Nucleus accumbens (tissue), 56 donors: ENCODE data around the gene RETREG1.
"Not testable (repeated sequence)": the region's sequence is repeated elsewhere in the genome, so short reads cannot be mapped to it uniquely, and the experiment has no call there.

Source experiments
- DNase-seq, 56 donors: peaks; one replicate each; lab custom pipeline; 2025; lab: John Stamatoyannopoulos, UW

Gene RETREG1

DNA sequence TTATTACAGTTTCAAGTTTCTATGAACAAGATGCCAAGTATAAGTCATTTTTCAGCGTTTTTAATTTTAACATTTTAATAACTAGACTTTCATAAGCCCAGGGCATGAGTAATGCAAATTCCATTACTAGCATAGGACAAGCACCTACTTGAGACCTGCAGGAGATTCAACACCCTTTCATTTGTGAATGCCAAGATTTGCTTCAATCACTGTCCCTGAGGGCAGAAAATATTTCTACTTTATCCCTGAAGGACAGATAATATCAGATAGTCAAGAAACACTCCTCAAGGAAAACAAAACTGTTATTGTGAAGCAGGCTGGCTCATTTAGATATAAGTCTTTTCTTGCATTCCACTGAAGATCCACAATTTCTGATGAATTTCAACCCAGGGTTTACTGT lies 123.5 kb downstream of the RETREG1 start:
- no peak for DNase-seq

DNA sequence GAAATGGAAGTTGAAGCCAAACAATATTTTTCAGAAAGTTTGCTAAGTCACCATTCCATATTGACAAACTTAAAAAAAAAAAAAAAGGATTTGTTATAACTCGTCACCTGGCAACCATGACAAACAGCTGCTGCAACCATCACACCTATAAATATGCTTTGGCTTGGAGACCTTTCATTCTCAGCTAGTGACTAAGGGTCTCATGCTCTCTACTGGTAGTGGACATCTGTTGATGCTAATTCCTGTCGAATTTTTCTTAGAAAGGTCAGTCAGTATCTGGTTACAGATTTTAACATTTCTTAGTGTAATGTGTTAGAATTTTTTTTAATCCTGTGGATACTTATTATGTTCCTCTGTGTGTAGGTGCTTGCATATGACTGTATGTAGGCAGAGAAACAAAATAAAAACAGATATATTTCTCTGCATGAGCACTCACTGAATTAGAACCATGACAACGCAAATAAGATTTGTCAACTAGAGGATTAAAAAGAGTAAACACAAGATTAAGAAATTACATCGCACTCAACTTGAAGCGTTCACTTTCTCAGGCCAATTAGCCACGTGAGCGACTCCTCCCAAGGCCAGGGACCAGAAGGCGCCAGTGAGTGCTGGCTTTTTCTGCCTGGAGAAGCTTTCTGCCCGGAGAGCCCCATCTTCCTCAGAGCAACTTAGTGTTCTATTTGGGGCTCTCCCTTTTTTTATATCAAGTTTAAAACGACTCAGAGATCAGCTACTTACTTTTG lies 124.2 kb downstream of the RETREG1 start:
- DNase-seq = peak in 5 of 56 donors; percentile 6 to 34 (median 12)

DNA sequence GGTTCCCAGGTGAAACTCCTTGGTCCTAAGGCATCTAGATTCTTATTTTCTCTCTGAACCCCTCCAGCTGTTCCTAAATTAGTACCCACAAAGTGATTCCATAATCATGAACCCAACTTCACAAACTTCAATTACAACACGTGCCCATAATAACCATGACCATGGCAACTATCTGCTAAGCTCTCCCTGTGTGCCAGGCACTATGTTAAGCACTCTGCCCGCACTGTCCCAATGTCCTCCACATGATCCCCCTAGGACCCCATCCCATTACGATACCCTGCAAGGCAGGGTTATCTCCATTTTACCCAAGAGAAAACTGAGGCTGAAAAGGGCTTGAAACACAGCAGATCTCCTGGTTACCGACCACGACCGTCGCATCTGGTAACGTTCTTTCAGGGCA lies 125.9 kb downstream of the RETREG1 start:
- no peak for DNase-seq

DNA sequence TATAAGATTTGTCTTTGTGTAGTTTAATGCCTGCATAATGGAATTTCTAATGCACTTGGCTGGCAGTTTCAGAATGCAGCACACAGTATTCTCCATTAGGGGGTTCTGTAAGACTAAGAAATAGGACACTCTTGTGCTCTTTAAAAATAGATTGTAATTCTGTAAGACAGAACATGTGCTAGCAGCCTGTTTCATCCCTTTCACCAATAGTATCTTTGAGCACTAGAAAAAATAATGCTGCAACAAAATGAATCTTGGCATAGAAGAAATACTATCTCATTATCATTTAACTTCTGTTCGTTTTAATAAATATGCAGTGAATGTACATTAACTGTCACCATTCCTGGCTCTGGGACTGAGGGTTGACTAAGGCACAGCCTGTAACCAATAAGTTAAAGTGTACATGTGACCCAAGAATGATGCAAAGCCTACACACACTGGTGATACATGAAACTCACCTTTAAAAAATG lies 127.4 kb downstream of the RETREG1 start:
- DNase-seq = peak in 6 of 56 donors; percentile 7 to 37 (median 18)

DNA sequence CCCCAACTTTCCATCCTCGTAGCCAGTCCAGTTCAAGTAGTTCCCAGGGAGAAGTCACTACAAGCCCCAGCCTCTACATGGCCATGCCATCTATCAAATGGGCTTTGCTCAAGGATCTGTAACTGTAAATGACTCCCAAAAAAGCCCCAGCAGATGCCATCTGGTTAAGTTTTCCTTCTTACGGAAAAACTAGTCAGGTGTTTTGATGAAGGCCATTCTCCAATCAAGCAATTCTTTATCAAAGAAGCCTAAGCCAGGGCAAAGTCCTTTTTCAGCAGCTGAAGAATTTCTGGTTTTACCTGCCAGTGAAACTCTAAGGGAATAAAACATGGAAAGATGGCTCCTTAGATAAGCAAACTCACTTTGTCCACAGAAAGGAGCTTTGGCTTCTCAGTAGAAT lies 129.3 kb downstream of the RETREG1 start:
- DNase-seq = no peak

DNA sequence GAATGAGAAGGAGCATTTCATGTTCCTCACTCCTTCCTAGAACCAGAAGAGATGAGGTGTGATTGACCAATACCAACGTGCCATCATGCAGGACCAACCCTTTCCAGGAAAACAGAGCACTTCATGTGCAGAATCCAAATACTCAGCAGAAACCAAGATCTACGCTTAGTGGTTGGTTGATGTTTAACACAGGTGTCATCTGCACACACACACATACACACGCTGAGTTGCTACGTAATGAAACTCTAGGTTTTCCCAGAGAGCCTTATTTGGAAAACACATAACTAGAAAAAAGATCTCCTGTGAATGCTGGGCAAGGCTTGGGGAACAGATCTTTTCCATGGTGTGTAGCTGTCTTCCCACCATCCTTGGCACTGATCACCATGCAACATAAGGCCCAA lies 130.1 kb downstream of the RETREG1 start:
- no peak for DNase-seq

DNA sequence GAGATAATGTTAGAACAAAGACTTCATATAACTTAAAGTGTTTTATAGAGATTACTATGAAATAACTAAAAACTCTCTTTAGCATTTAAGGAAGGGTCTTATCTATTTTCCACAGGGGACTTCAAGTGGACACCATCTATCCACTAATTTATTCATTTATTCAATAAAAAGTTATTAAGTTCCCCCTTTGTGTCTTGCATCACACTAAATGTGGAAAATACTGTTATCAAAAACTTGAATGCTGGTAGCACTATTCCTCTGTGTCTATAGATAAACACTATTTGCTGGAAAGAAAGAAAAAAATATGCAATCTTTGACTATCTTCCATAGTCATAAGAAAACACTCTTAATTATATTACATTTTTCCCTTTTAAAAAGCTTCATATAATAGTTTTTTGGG lies 131.1 kb downstream of the RETREG1 start:
- DNase-seq = no peak

DNA sequence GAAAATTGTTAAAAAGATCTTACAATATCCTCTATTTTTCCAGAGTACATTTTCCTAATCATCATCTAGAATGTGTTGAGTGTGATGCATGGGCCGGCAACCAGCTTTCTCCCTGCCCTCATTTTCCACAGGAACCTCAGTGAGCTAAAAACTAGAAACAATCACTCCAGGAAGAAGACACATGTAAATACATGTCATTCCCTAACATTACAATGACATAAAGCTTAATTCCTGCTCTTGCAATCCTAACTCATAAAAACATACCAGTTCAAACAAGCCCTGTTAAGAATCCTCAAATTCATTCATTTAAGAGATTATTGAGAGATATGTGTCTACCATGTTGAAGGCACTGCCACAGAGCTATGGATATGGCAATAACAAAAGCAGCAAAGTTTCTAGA lies 132.7 kb downstream of the RETREG1 start:
- DNase-seq = no peak

DNA sequence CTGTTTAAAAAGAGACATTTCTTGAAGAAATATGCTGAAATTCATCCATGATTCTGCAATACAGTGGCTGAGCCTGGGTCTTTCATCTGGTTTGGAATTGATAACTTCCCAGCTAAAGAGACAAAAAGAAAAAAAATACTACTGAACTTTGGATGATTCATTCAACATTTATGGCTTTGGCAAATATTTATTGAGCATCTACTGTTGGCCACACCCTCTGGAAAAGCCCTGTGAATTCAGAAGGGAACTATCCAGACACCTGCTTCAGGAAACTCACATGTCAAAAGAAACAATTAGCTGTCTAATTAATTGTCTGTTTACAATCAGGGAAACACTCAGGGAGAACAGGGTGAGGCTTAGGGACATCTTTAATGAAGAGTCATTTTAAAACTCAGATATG lies 133.4 kb downstream of the RETREG1 start:
- DNase-seq = no peak

DNA sequence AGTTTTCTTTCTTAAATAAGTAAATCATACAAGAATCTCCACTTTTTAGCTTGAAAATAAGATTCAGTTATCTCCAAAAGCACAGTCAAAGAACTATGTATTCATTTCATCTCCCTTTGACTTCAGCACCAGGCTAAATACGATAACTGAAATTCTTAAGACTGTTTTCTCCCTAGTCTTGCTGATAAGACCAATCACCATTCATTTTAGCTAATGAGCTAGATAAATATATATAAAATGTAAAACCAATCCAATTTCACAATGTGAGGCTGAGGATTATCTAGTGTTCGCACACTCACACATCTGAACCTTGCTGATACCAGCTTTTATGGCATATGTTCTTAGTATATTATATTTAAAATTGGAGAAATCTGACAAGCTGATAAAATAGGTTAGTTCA lies 133.9 kb downstream of the RETREG1 start:
- no peak for DNase-seq

DNA sequence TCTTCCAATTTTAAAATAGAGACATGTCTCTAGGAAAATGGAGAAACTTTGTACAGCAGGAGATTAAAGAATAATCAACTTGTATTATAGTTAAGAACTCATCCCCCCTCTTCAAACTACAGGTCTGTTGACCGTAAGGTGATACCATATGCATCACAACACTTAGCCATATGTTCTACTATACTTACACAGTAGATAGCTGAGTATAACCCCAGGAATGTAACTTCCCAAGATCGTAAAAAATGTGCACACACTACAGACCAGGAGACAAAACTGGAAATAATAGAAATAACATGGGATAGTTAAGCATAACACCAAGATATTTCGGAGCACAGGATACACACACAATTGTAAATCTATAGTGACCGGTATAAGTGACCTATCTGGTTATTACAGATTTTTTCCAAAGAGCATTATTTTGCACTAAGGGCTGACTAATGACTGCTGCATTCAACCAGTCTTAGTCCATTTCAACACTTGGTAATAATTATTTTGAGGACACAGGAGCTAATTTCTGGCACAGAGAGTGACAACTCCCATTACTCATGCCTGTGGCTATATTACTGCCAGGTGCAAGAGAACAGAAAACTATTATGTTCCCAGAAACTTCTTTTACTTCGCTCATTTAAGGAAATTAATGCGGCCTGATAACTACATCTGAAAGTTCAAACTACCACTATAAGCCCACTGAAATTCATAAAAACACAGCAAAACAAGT lies 135.8 kb downstream of the RETREG1 start:
- no peak for DNase-seq

DNA sequence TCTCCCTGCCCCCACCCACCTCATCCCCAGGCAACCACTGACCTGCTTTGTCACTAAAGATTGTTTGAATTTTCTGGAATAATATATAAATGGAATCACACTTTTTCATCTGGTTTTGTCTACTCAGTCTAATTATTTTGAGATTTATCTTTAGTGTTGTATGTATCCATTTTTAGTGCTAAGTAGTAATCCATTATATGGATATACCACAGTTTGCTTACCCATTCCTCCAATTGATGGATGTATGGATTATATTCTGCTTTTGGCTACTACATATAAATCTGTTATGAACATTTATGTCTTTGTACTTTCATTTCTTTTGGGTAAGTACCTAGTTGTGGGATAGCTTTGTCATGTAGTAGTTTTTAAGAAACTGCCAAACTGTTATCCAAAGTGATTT lies 136.7 kb downstream of the RETREG1 start:
- no peak for DNase-seq

DNA sequence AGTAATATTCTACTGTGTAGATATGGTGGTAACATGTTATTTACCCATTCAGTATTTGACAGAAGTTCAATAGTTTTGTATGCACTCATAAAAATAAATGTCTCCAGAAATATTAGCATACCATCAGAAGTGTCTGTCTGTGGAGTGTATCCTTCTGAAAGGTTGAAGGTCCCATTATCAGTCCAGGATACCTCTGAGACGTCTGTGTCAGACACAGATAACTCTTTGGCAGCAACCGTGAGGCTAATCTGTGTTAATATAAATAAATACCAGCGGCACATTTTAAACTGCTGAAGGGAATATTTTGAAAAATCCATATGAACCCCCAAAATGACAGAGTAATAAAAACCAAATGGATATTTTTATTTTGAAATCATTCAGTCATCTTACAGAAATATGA lies 139.3 kb downstream of the RETREG1 start:
- no peak for DNase-seq

DNA sequence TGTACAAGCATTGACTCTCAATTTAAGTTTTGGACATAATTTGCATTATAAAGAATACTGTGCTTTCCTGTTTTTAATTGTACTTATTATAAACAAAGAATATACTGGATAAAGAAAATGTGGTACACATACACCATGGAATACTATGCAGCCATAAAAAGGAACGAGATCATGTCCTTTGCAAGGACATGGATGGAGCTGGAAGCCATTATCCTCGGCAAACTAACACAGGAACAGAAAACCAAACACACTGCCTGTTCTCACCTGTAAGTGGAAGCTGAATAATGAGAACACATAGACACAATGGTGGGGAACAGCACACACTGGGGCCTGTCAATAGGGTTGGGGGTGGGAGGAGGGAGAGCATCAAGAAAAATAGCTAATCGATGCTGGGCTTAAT lies 140.4 kb downstream of the RETREG1 start:
- not testable (repeated sequence) for DNase-seq

DNA sequence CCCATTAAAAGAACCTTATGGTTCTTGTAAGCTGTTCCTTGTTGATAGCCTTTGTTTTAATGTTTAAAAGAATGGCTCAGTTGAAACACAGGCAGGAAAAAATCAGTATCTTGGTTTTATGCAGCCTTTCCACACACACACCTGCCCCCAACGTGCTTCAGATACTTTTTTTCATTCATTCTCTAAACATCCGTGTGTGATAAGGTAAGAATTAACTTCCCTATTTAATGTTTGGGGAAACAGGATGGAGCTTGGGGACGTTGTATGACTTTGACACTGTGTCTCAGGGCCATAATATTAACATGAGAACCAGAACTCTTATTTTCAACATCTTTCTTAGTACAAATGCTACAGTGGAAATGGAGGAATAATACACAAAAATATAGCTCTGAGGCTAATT lies 145.4 kb downstream of the RETREG1 start:
- DNase-seq = no peak

DNA sequence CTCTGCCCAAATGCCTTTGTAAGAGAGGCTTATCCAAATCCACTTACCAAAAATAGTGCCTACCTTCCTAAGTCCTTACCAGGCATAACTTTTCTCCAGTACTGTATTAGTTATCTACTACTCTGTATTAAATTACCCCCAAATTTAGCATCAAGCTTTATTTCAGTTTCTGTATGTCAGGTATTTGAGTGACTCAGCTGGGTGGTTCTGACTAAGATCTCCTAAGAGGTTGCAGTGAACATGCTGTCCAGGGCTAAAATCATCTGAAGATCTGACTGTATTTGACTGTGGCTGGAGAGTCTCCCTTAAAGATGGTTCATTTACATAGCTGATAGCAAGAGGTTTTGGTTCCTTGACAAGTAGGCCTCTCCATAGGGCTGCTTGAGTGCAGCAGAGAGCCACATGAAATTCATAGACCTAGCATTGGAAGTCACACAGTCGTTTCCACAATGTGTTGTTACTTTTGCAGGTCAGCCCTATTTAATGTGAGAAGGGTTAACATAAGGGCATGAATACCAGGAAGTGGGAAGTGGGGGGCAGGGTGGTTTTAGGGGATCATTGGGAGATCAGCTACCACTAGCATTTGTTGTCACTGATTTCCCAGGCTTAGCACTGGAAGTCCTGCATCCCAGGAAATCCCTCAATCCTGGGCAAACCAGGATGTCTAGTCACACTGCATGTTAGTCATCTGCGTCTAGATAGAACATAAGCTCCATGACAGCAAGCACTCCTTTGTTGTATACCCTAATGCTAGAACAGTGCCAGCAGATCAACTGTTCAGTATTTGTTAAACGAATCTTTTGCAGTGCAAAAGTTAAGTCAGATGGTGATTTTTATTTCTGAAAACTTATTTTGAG lies 149.2 kb downstream of the RETREG1 start:
- DNase-seq = no peak

DNA sequence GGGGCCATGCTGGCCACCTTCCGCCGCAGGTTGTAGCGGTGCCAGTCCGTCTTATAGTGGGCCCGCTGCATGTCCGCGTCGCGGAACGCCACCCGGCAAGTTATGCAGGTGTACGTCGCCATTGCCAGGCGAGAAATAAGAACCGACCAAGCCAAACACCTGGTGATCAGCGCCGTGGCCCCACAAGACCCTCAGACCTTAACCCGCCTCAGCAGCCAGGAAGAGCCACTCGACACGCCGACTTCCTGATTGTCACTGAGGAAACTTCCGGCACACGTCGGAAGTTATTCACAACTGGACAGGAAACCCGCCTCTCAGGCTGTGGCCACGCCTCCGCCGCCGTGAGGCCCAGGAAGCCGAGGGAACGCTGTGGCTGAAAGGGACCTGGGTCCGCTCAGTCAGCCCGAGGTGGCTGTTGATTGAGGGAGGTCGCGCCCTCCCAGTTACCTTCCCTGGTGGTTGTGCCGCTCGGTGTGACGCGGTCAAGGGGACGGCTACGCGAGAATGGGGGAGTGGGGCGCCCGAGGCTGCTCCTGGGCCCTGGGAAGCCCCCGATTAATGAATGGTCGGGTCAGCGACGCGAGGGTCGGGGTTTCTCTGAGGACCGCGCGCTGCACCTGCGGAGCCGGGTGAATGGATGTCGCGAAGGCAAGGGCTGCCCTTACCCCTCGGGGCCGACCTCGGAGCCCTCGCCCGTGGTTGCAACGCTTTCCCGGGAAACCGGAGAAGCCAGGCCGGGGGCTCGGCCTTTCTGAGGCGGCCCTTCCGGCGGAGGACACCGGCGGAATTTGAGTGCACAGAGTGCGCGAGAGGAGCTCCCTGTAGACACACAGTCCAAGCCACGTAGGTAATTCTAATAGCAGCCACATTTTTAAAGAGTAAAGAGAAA lies 151.0 kb downstream of the RETREG1 start, which contains the start of gene ZNF622:
Gene ZNF622, minus strand, starts transcription at position 257 of the 889 bp plus-strand sequence. Its CDS starts 135 bp downstream, at position 122.
- DNase-seq = peak; percentile 31 to 94 (median 82)

DNA sequence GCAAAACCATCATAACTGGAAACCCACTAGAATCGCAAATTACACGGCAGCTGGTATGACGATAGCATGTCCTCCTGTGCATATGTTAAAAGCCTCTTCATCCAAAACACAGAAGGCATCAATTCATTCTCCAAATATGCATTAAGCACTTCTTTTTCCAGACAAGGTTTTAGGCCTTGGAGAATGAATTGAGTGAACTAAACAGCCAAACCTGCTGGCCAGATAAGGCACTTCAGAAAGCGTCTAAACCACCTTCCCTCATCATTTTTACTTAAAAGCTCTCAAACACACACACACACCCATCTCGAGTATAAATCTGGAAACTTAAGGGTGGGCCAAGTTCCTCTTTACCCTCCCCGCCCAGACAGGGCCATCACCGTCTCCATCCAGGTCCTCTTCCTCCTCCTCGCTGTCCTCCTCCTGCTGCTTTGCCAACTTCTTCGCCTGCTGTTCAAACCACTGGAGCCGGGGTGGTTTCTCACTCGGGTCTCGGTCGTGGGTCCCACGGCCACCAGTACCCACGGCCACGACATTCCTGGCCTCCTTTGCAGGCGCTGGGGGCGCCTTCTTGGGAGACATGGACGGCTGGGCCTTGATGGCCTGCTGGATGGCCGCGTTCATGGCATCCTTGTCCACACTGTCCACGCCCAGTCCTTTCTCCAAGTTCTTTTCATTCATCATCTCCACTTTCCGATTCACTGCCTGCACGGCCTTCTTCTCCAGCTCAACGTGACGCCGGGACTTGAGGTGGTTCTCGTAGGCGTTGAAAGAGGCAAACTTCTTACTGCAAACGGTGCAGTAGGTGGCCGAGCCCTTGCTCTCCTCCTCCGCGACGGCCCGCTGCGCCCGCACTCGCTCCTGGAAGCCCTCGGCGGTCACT lies 151.9 kb downstream of the RETREG1 start:
- DNase-seq = peak in 3 of 56 donors; percentile 17 to 50 (median 32)

DNA sequence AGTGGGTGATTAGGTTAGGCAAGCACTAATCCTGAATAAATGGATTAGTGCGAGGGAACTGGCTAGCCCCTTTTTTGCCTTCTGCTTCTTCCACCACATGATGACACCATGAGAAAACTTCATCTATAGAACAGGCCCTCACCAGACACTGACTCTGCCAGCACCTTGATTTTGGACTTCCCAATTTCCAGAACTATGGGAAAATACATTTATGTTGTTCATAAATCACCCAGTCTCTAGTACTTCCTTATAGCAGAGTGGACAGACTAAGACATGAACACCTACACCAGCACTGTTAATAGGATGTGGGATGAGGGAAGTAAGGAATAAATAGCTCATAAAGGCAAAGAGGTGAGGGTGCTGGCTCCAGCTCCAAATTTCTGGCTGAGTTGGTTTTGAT lies 152.6 kb downstream of the RETREG1 start:
- DNase-seq = no peak
